ENCODE data around the gene MYB.

DNA sequence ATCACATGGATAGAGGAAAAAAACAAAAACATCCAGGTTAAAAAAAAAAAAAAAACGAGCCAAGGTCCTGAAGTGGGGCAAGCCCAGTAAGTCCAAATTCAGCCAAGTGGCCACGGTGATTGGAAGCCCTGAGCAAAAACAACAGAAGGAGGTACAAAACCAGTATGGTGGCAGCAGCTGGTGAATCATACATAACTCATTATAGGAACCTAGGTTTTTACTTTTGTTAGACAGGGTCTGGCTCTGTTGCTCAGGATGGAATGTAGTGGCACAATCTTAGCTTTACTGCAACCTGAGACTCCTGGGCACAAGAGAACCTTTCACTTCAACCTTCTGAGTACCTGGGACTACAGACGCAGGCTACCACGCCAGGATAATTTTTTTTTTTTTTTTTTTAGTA is 22.7 kb upstream of the MYB start:
- TF ChIP-seq POLR2A (IDR thresholded peaks at IDR 0.05; ENCODE audit: low read depth, low read length) (no peak), POLR2AphosphoS5 (IDR thresholded peaks at IDR 0.05; ENCODE audit: insufficient read depth, low read depth, low read length) (no peak), GATA2 (IDR thresholded peaks at IDR 0.05; ENCODE audit: insufficient read depth, insufficient read length, low read depth, low read length) (no peak), EZH2 (IDR thresholded peaks at IDR 0.05; ENCODE audit: borderline replicate concordance, low read depth, low read length, severe bottlenecking) (no peak), MYC (IDR thresholded peaks at IDR 0.05; ENCODE audit: low read depth, low read length) (no peak)
- TF ChIP-seq, protein P1, sequence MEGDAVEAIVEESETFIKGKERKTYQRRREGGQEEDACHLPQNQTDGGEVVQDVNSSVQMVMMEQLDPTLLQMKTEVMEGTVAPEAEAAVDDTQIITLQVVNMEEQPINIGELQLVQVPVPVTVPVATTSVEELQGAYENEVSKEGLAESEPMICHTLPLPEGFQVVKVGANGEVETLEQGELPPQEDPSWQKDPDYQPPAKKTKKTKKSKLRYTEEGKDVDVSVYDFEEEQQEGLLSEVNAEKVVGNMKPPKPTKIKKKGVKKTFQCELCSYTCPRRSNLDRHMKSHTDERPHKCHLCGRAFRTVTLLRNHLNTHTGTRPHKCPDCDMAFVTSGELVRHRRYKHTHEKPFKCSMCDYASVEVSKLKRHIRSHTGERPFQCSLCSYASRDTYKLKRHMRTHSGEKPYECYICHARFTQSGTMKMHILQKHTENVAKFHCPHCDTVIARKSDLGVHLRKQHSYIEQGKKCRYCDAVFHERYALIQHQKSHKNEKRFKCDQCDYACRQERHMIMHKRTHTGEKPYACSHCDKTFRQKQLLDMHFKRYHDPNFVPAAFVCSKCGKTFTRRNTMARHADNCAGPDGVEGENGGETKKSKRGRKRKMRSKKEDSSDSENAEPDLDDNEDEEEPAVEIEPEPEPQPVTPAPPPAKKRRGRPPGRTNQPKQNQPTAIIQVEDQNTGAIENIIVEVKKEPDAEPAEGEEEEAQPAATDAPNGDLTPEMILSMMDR (IDR thresholded peaks at IDR 0.05; ENCODE audit: extremely low read depth in 1 of 2, insufficient read depth in 1 of 2, low read depth in 1 of 2, low read length in 2 of 2), result no peak

All from endothelial cell of umbilical vein (primary cell).